Parathyroid adenoma (tissue), 2 donors: Measurements from ENCODE around the gene RTKN2.

Experiments
- H2AFZ ChIP-seq: fragments of 300-600 bp; sonication (generic); one replicate; pipeline ENCODE4 v1.7.0; 2017; ENCODE audit warnings: antibody characterized with exemption, mild to moderate bottlenecking
- H3K27ac ChIP-seq: fragments of 300-600 bp; sonication (generic); one replicate; pipeline ENCODE4 v1.7.0; 2017
- H3K27me3 ChIP-seq: fragments of 300-600 bp; sonication (generic); one replicate; pipeline ENCODE4 v1.7.0; 2017; ENCODE audit warnings: low read length; ENCODE audit not compliant: control insufficient read depth, insufficient read depth
- H3K36me3 ChIP-seq: fragments of 300-600 bp; sonication (generic); one replicate; pipeline ENCODE4 v1.7.0; 2017; ENCODE audit warnings: low read length; ENCODE audit not compliant: control insufficient read depth, insufficient read depth
- H3K4me1 ChIP-seq: fragments of 300-600 bp; sonication (generic); one replicate; pipeline ENCODE4 v1.7.0; 2017; ENCODE audit warnings: control low read depth
- H3K4me2 ChIP-seq: fragments of 300-600 bp; sonication (generic); one replicate; pipeline ENCODE4 v1.7.0; 2017; ENCODE audit warnings: low read length
- H3K4me3 ChIP-seq: fragments of 300-600 bp; sonication (generic); one replicate; pipeline ENCODE4 v1.7.0; 2017; ENCODE audit warnings: low read depth, low read length
- H3K79me2 ChIP-seq: fragments of 300-600 bp; sonication (generic); one replicate; pipeline ENCODE4 v1.7.0; 2017; ENCODE audit warnings: control low read depth
- H3K9ac ChIP-seq: fragments of 300-600 bp; sonication (generic); one replicate; pipeline ENCODE4 v1.7.0; 2017; ENCODE audit warnings: mild to moderate bottlenecking
- H3K9me3 ChIP-seq: fragments of 300-600 bp; sonication (generic); one replicate; pipeline ENCODE4 v1.7.0; 2017; ENCODE audit warnings: low read length; ENCODE audit not compliant: control insufficient read depth
- CTCF ChIP-seq: fragments of 300-600 bp; sonication (generic); IDR thresholded peaks from one replicate; pipeline ENCODE4 v1.7.0; 2017; ENCODE audit warnings: antibody characterized with exemption, mild to moderate bottlenecking
- donor health status: primary hyperparathyroidism.

Gene RTKN2

GRCh38 chr10:62233356-62234076, 35.1 kb downstream of the RTKN2 start:
- Histone ChIP-seq H3K4me2 (no peak overlapping the region), H3K27me3 (no peaks in the 10 kb centered on the region), H3K9ac (no peak overlapping the region), H3K27ac (no peak overlapping the region), H2AFZ (no peak overlapping the region), H3K9me3 (no peaks in the 10 kb centered on the region), H3K4me3 (no peak overlapping the region), H3K36me3 (no peaks in the 10 kb centered on the region), H3K79me2 (no peaks in the 10 kb centered on the region), H3K4me1 (no peaks in the 10 kb centered on the region)
- TF ChIP-seq CTCF, result no peak

GRCh38 chr10:62231805-62232204, 36.8 kb downstream of the RTKN2 start:
- no peak overlapping the region for H3K27ac ChIP-seq

GRCh38 chr10:62231371-62231770, 37.3 kb downstream of the RTKN2 start:
- Histone ChIP-seq H3K36me3 (no peaks in the 10 kb centered on the region), H3K9me3 (no peaks in the 10 kb centered on the region), H3K9ac (no peak overlapping the region), H3K27ac (no peak overlapping the region), H3K4me3 (no peak overlapping the region), H3K4me2 (no peak overlapping the region), H3K79me2 (no peaks in the 10 kb centered on the region), H2AFZ (no peak overlapping the region), H3K4me1 (no peaks in the 10 kb centered on the region), H3K27me3 (no peaks in the 10 kb centered on the region)
- TF ChIP-seq CTCF, result no peak

More at GRCh38 chr10:62231805-62232204, 36.8 kb downstream of the RTKN2 start:
- Histone ChIP-seq H3K27me3 (no peaks in the 10 kb centered on the region), H3K9ac (no peak overlapping the region), H3K4me1 (no peaks in the 10 kb centered on the region), H3K9me3 (no peaks in the 10 kb centered on the region), H3K36me3 (no peaks in the 10 kb centered on the region), H3K79me2 (no peaks in the 10 kb centered on the region), H3K4me2 (no peak overlapping the region), H2AFZ (no peak overlapping the region), H3K4me3 (no peak overlapping the region)
- no peak for TF ChIP-seq CTCF

- no peaks in the 10 kb centered on the region for H3K79me2 ChIP-seq
- no peak overlapping the region for H3K9ac ChIP-seq
- H3K36me3 ChIP-seq, result no peaks in the 10 kb centered on the region
- no peak overlapping the region for H2AFZ ChIP-seq
- no peak overlapping the region for H3K4me2 ChIP-seq
- no peaks in the 10 kb centered on the region for H3K9me3 ChIP-seq
- no peak overlapping the region for H3K27ac ChIP-seq
- no peaks in the 10 kb centered on the region for H3K4me1 ChIP-seq
- no peak overlapping the region for H3K4me3 ChIP-seq
- no peak for TF ChIP-seq CTCF
- H3K27me3 ChIP-seq, result no peaks in the 10 kb centered on the region
These were observed 38.1 kb downstream of the RTKN2 start for GRCh38 chr10:62230344-62231121.
